ENCODE data around the gene STAMBPL1.
"Not testable (repeated sequence)": the region's sequence is repeated elsewhere in the genome, so short reads cannot be mapped to it uniquely, and the experiment has no call there.

STAMBPL1 gene

DNA sequence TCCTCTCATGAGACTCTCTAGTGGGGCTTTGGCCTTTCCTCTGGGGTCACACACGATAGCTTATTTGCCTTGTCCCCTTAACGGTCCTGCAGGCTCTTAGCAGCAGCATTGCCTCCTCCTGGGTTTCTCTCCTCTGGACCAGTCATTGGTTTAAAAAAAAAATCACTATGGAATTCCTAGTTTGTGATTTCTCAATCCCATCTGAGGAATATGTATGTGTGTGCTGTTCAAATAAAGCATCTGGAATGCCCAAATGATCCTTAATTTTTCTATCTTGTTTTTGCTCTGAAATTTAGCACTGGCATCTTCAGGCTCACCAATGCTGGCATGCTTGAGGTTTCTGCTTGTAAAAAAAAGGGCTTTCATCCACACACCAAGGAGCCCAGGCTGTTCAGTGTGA is 42.0 kb downstream of the STAMBPL1 start:
- DNase-seq: no peak

DNA sequence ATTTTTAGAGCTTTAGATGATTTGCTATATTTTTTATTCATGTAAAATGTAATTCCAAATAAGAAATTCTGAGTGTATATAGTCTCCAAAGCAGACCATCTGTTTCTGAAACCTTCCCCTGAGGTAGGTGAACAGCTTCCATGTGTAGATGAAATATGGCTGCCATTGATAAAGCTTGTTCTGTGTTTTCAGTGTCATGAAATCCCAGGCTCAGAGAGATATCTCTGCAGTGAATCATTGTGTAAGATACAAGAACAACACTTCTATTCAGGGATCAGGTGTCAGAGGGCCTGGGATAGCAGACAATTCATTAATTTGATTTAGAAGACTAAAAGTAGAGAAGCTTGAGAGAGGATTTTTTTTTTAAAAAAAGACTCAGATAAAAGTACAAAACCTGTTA is 43.5 kb downstream of the STAMBPL1 start:
- DNase-seq: no peak

DNA sequence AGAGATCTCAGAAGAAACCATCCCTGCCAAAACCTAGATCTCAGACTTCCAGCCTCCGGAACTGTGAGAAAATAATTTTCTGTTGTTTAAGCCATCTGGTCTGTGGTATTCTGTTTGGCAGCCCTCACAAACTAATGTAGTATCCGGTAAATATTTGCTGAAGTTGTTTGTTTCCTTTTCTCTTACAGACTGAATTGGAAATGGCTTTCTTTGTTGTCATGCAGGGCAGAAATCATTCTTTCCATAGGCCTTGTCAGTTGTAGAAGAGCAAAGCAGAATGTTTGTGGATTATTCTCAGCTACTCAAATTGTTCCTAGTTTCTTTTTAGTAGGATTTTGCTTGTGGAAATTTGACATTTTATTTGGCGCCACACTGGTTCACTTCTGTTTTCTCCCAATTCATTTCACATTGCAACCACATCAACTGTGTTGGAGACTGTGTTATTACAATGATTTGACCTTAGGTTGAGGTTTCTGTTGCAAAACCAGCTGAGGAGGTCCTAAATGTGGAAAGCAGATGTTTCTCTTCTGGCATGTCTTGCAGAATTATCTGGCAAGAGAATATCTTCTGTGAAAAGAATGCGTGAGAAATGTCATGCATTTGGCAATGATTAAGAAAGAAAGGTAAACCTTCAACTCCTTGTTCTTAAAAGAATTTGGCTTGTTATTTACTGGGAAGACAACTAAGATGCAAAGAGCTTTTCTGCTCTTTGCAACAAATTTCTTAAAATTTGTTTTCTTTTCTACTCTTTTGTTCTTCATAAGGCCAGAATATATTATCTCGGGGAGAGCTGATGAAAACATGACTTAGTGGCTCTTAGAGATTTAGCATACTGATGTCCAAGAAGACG is 46.7 kb downstream of the STAMBPL1 start:
- peak; percentile 36 to 74 (median 56) for DNase-seq

DNA sequence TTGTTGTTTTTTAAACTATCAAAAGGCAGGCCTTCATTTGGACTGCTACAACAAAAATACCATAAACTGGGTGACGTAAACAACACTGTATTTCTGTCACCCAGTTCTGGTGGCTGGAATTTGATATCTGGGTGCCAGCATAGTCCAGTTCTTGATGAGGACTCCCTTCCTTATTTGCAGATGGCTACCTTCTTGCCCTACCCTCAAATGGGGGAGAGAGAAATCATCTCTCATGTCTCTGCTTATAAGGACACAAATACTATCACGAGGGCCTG is 47.3 kb downstream of the STAMBPL1 start:
- no peak for DNase-seq

DNA sequence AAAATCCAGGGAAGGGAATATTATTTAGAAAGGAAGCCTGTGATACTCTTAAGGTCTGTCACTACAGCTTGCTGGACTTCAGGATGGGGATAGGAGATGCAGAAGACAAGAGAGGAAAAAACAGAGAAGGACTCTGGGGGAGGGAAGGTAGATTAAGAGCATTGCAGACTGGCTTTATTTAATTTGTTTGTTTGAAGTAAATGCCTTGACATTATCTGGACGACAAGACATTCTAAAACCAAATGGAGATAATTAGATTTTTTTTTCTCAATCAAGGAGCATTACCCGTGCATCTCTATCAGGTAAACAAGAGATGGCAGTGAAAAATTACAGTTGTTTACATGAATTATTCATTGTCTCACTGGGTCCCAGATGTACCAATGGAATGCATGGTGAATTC is 48.2 kb downstream of the STAMBPL1 start:
- no peak for DNase-seq

DNA sequence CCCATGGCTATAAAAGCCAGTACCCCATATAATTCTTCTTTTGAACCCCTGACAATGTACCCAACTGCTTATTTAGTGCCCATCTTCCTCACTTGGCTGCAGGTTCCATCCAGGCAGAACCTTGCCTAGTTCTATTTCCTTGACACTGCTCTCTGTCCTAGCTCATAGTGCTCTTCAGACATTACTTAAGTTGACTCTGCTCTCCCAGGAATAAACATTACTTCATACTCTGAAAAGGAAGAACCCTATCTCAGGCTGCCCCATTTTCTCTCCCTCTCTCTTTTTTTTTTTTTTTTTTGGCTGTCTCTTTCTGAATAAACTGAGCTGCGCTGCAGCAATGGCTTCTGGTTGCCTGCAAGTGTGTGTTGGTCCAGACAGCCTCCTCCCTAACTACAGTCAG is 51.5 kb downstream of the STAMBPL1 start:
- DNase-seq: no peak

DNA sequence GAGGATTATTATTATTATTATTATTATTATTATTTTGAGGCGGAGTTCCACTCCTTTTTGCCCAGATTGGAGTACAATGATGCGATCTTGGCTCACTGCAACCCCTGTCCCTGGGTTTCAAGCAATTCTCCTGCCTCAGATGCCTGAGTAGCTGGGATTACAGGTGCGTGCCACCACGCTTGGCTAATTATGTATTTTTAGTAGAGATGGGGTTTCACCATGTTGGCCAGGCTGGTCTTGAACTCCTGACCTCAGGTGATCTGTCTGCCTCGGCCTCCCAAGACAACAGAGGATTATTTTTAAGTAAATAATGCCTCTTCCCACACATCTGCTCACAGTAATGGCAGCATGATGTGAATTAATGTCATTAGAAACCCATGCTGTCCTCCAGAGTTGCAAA is 52.0 kb downstream of the STAMBPL1 start:
- not testable (repeated sequence) for DNase-seq

DNA sequence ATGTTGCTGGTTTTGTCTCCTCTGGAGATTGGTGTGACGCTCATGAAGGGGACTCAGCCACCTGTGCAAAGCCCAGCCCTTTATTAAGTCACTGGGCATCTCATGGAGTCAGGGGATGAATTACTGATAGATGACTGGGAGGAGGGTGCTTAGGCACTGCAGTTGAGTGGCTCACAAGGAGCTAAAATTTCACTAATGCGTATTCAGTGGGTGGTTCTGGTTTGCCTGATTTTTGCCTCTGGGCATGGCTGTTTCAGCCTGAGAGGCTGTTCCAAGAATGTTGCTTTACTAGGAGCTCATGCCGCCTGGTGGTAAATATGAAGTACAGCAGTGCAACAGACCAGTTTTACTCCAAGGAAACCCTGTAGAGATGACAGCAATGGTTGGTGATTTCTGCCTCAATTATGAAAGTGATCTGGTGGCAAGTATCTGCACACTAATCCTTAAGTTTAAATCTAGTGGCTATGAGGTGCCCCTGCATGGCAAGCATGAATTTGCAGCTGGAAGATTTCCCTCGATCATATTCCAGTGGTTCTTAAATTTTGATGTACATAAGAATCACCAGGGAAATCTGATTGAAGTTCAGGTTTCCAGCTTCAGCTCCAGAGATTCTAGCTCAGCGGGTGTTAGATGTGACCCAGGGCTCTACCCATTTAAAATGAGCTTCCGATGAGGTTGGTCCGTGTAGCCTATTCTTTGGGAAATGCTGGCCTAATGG is 52.7 kb downstream of the STAMBPL1 start:
- peak; percentile 68 to 90 (median 77) for DNase-seq

DNA sequence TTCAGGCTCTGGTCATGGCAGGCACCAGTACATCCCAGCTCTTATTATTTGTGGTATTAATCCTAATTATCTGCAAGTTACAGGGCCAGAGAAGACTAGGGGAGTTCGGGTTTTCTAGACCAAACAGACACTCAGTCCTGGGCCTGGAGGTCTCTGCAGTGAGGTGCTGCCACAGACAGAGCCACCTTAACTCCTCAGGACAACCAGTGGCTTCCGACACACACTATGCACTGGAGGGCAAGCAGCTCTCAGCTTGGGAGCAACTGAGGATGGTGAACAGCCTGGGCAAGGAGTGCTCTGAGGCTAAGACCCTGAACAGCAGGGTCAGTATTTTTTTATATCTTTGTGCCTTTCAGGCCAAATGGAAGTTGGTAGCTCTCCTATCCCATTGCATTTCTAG is 53.5 kb downstream of the STAMBPL1 start:
- DNase-seq: no peak

DNA sequence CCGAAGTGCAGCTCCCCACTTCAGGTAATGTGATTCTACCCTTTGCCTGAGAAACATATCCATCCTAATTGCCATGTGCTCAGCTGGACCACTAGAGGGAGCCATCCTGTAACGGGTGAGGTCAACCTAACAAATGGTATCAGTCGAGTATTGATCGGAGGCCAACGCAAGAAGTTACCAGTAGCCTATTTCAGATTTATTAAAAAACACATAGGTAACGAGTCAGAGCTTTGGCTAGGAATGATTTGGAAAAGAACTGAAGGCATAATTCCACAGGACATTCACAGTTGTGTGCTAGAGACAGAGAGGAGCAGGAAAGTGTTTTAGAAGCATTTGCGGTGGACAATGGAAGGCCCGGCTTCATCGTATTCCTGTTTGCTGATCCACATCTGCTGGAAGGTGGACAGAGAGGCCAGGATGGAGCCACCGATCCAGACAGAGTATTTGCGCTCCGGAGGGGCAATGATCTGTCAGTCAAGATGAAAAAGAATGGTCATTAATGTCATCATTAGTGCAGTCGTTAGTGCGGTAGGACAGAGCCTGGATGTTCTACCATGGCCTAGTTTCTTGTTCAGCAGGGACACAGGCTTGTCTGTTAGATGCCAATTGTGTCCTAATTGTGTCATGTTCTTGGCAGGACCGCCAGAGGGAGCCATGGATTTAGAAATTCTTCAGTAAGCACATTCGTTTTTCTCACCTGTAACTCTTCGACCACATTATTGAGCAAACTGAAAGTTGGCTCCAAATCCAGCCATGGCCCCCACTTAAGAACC is 55.0 kb downstream of the STAMBPL1 start:
- peak; percentile 65 to 86 (median 74) for DNase-seq

DNA sequence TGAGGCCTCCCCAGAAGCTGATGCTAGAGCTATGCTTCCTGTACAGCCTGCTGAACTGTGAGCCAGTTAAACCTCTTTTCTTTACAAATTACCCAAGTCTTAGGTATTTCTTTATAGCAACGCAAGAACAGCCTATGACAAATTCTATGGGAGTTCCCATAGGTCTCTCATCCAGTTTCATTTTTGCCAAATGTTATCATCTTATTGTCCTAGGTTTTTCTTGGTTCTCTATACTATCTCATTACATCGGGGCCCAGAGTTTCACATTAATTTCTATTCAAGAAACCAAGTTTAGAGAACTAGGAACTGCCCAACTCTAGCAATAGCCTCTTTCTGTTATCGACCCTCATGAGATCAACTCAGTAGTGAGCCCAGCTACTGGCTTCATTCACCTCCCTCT is 56.6 kb downstream of the STAMBPL1 start:
- no peak for DNase-seq

DNA sequence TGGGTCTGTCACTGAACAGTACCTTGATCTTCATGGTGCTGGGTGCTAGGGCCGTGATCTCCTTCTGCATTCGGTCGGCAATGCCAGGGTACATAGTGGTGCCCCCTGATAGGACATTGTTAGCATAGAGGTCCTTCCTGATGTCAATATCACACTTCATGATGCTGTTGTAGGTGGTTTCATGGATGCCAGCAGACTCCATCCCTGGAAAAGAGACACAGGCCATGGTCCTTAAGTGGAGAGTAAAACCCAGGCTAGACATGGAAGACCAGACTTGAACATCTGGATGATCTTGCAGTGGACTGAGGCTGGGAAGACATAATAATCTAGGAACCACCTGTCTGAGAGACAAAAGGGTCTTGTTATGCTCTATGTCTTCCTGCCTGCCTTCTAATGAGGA is 58.0 kb downstream of the STAMBPL1 start:
- DNase-seq: no peak

DNA sequence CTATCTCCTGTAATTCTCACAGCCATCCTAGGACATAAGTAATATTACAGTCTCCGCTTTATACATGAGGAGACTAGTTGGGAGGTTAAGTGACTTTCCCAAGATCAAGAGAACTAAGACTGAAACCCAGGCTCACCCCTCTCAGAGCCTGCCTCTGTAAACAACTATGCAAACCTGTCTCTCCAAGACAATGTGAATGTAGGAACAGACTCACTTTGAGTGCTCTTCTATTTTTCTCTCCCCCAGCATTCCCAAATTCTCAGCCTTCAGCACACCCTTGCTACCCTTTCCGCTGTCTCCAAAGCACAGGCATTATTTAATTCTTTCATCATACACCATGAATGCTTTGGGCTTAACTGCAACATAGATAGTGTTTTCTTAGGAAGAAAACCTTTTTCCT is 58.9 kb downstream of the STAMBPL1 start:
- no peak for DNase-seq

DNA sequence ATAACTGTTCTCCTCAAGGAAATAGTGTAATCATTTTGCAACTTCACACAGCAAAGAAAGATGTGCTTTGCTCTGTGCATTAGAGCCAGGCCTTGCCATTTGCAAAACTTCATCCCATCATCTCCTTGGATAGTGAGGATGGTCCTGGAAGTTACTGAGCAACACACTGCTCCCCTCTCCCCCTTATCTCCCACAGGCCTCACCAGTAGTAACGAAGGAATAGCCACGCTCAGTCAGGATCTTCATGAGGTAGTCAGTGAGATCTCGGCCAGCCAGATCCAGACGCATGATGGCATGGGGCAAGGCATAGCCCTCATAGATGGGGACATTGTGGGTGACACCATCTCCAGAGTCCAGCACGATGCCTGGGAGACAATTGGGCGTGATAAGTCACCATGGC is 61.0 kb downstream of the STAMBPL1 start:
- no peak for DNase-seq

DNA sequence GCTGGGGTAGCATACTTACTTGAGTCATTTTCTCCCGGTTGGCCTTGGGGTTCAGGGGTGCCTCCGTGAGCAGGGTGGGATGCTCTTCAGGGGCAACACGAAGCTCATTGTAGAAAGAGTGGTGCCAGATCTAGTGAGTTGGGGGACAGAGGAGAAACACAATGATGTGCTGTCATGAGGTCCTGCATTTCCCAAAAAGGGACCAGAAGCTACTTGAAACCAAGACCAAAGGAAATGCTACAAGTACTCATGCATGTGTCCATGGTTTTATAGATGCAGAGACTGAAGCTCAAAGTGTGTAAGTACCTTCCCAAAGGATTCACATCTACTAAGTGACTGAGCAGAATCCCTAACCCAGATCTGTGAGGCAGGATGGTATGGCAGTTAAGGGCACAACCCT is 63.7 kb downstream of the STAMBPL1 start:
- no peak for DNase-seq

DNA sequence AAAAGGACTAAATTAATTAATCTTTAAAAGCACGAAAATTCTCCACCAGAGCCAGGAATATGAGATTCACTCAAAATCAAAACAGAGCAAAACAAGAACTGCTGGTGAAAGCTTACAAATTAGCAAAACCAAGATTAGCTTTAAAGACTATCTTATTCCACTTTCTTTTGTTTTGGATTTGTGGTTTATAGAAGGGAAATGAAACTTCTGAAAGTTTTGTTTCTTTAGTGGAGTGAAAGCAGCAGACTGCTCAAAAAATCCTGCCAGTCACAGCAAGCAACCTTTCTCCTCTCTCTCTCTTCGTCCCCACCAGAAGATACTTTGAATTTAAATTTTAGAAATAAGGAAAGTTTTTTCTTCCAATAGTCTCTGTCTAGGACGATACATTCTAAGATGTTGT is 64.8 kb downstream of the STAMBPL1 start:
- peak in 3 of 4 experiments; percentile 13 to 56 (median 34) for DNase-seq

DNA sequence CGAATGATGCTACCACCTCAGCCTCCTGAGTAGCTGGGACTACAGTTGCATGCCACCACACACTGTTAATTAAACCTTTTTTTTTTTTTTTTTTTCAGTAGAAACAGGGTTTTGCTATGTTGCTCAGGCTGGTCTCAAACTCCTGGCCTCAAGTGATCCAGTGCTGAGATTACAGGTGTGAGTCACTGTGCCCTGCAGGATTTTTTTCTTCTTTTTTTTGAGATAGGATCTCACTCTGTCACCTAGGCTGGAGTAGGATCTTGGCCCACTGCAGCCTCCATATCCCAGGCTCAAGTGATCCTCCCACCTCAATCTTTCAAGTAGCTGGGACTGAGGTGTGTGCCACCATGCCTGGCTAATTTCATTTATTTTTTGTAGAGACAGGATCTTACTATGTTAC is 66.2 kb downstream of the STAMBPL1 start:
- DNase-seq: no peak

DNA sequence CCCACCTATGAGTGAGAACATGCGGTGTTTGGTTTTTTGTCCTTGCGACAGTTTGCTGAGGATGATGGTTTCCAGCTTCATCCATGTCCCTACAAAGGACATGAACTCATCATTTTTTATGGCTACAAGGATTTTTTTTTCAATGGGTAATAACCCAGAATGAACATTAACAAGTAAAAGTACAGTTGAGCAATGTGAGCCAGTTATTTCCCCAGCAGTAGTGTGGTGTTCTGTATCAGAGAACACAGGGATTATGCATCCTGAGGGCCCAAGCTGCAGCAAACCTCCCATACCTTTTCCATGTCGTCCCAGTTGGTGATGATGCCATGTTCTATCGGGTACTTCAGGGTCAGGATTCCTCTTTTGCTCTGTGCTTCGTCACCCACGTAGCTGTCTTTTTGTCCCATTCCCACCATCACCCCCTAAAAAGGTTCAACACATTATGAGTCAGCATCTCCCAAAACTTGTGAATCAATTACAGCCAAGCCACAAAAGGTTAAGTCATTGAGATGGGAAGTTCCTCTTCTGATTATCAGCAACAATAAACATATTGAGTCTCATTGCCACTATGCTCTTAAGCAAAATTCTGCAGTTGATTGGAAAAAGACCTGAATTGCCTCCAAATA is 67.0 kb downstream of the STAMBPL1 start:
- no peak for DNase-seq

DNA sequence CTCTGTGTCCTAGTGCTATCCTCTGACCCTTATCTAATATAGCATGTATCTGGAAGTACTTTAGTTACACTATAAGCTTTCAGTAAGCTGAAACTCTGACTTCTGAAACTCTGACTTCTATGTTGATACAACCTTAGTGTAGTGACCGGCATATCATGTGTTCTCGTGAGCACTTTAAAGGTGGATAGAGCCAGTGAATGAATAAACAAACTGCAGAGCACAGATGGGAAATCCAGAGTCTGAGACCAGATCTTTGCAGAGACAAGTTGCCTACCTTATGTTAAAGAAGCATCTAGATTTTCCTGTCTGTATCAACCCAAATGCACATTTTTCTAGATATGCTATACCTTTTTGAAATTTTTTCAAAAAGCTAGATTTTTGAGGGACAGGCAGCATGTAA is 69.0 kb downstream of the STAMBPL1 start:
- no peak for DNase-seq

DNA sequence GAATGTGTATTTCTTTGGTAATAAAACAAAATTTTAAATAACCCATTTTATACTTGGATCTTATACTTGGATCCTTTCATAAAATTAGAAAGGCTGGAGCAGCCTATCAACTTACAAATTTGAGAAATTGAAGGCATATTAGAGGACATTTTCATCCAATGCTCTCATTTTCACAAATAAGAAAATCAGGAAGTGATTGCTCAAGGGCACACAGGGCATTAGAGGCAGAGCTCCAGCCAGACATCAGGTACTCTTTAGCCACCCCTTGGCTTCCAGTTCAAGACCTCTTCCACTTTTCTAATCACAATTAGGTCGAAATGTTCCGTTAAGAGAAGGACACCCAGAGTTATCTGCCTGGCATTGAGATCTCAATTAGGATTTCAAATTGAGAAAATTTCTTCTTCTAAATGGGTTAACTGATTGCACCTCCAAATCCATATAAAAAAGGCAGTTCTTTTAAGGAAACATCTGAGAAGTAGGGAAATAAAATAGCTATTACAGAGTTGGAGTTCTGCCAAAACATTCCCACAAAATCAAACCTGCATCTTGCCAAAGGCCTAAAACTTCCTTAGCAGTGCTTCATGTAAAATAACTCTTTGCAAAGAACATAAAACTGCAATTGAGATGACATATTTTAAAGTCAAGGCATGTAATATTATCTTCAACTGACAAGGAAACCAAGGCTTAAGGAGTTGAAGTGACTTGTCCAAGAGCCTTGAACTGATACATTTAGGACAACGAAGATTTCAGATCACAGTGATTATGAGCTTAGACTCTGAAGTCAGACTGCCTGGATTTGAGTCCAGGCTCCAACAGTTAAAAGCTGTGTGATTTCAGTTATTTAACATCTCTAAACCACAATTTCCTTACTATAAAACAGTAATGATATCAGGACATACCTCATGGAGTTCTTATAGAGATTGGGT is 70.1 kb downstream of the STAMBPL1 start:
- peak in 3 of 4 experiments; percentile 30 to 45 (median 30) for DNase-seq

DNA sequence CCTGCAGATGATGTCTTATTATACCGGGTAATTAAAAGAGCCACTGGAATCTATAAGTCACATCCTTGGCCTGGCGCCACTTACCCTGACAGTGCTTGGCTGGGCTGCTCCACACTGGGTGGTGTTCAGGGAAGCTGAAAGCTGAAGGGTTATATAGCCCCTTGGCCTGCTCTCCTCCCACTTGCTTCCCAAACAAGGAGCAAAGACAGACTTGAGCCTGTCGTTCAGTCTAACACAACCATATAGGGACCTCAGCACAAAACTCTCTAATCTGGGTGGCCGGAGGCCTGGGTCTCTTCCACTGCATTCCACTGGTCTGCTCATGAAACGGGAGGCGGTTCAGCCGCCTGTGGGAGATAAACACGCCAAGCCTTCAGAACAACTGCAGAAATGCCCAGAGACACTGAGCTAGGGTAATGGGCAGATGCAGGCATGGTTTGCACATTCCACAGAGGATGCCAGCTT is 72.6 kb downstream of the STAMBPL1 start, which contains the start of gene ACTA2:
Gene ACTA2, minus strand, starts transcription at position 127 of the 465 bp plus-strand sequence. CDS start 3,843 bp downstream, outside the sequence.
- no peak for DNase-seq

DNA sequence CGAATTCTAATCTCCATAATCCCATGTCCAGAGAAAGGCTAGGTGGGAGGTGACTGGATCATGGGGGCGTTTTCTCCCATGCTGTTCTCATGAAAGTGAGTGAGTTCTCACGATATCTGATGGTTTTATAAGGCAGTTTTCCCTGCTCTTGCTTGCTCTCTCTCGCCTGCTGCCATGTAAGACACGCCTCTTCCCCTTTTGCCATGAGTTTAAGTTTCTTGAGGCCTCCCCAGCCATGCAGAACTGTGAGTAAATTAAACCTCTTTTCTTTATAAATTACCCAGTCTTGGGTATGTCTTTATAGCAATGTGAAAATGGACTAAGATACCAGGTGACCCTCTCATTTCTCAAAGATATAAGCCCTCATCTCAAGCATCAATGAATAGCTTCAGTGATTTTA is 73.6 kb downstream of the STAMBPL1 start:
- no peak for DNase-seq

All from suppressor macrophage (primary cell).